Measurements from ENCODE around the gene BIN1.

The BIN1 gene

DNA sequence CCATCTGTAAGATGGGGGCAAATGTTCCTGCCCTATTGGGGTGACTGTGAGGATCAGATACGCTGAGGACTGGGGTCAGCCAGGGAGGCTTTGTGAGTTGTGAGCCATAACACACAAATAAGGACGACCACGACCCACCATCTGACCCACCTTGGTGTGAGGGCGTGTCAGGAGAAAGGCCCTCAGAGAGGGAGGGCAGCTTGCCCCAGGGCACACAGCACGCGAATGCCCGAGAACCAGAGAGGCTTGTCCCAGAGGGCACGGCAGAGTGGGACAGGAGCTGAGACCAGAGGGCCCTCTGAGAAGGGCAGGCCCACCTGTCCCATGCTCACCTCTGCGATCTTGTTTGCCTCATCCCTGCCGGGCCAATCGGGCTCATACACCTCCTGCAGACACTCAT is 36.7 kb downstream of the BIN1 start:
- Histone ChIP-seq H4K20me1 (peaks cover 0 to 100% (median 95%) of the 10 kb centered on the region in 11 experiments; a peak in 18 of 22 replicates), H3K4me1 (peaks cover 82 to 100% (median 100%) of the 10 kb centered on the region in 10 experiments), H3K27ac (peak overlapping the region in 1 of 11 experiments; percentile 74; a peak in 4 of 22 replicates), H3K36me3 (peaks cover 0 to 78% (median 57%) of the 10 kb centered on the region in 11 experiments; a peak in 19 of 22 replicates), H3K4me2 (peak overlapping the region; percentile 14 to 98 (median 87); a peak in 19 of 22 replicates), H3K9ac (peak overlapping the region in 1 of 11 experiments; percentile 24; a peak in 1 of 22 replicates), H3K9me3 (replicated peaks in 1 of 11) (no peaks in the 10 kb centered on the region), H3K27me3 (no peaks in the 10 kb centered on the region), H3K4me3 (no peak overlapping the region)
- TF ChIP-seq Cebpa-rat (IDR thresholded peaks at IDR 0.05), result no peak

- H4K20me1 ChIP-seq, result peaks cover 0 to 100% (median 91%) of the 10 kb centered on the region in 11 experiments; a peak in 18 of 22 replicates
- H3K27me3 ChIP-seq, result no peaks in the 10 kb centered on the region
- H3K4me2 ChIP-seq, result peak overlapping the region; percentile 57 to 98 (median 90)
- H3K36me3 ChIP-seq, result peaks cover 0 to 78% (median 56%) of the 10 kb centered on the region in 11 experiments; a peak in 19 of 22 replicates
- H3K9me3 ChIP-seq (replicated peaks in 1 of 11), result no peaks in the 10 kb centered on the region
- H3K27ac ChIP-seq, result peak overlapping the region in 4 of 11 experiments; percentile 22 to 74 (median 34); a peak in 5 of 22 replicates
- peak overlapping the region in 5 of 11 experiments; percentile 15 to 60 (median 34); a peak in 5 of 22 replicates for H3K9ac ChIP-seq
- TF ChIP-seq Cebpa-rat (IDR thresholded peaks at IDR 0.05), result no peak
- peaks cover 89 to 100% (median 100%) of the 10 kb centered on the region in 10 experiments for H3K4me1 ChIP-seq
- H3K4me3 ChIP-seq, result no peak overlapping the region
These were observed 37.4 kb downstream of the BIN1 start for GRCh38 chr2:127069536-127069935.

- no peak for TF ChIP-seq Cebpa-rat (IDR thresholded peaks at IDR 0.05)
- Histone ChIP-seq H3K4me1 (peaks cover 94 to 100% (median 100%) of the 10 kb centered on the region in 10 experiments), H3K36me3 (peaks cover 0 to 76% (median 54%) of the 10 kb centered on the region in 11 experiments; a peak in 19 of 22 replicates), H3K9me3 (replicated peaks in 1 of 11) (no peaks in the 10 kb centered on the region), H3K27me3 (no peaks in the 10 kb centered on the region), H3K9ac (peak overlapping the region in 8 of 11 experiments; percentile 1 to 60 (median 30); a peak in 9 of 22 replicates), H3K4me2 (peak overlapping the region; percentile 57 to 98 (median 90)), H3K27ac (peak overlapping the region in 9 of 11 experiments; percentile 6 to 74 (median 27); a peak in 10 of 22 replicates), H3K4me3 (no peak overlapping the region), H4K20me1 (peaks cover 0 to 100% (median 87%) of the 10 kb centered on the region in 11 experiments; a peak in 18 of 22 replicates)
These were observed 38.0 kb downstream of the BIN1 start for GRCh38 chr2:127069003-127069402.

- H3K36me3 ChIP-seq, result peaks cover 0 to 76% (median 61%) of the 10 kb centered on the region in 11 experiments; a peak in 19 of 22 replicates
- H3K27me3 ChIP-seq, result no peaks in the 10 kb centered on the region
- peak overlapping the region in 6 of 11 experiments; percentile 1 to 60 (median 26); a peak in 7 of 22 replicates for H3K9ac ChIP-seq
- H3K9me3 ChIP-seq (replicated peaks in 1 of 11), result no peaks in the 10 kb centered on the region
- no peak for TF ChIP-seq Cebpa-rat (IDR thresholded peaks at IDR 0.05)
- H4K20me1 ChIP-seq, result peaks cover 0 to 100% (median 81%) of the 10 kb centered on the region in 11 experiments; a peak in 18 of 22 replicates
- no peak overlapping the region for H3K4me3 ChIP-seq
- H3K4me1 ChIP-seq, result peaks cover 94 to 100% (median 100%) of the 10 kb centered on the region in 10 experiments
- peak overlapping the region in 9 of 11 experiments; percentile 6 to 80 (median 27); a peak in 12 of 22 replicates for H3K27ac ChIP-seq
- H3K4me2 ChIP-seq, result peak overlapping the region; percentile 57 to 98 (median 90); a peak in 21 of 22 replicates
These were observed 38.6 kb downstream of the BIN1 start for GRCh38 chr2:127068351-127068741.

DNA sequence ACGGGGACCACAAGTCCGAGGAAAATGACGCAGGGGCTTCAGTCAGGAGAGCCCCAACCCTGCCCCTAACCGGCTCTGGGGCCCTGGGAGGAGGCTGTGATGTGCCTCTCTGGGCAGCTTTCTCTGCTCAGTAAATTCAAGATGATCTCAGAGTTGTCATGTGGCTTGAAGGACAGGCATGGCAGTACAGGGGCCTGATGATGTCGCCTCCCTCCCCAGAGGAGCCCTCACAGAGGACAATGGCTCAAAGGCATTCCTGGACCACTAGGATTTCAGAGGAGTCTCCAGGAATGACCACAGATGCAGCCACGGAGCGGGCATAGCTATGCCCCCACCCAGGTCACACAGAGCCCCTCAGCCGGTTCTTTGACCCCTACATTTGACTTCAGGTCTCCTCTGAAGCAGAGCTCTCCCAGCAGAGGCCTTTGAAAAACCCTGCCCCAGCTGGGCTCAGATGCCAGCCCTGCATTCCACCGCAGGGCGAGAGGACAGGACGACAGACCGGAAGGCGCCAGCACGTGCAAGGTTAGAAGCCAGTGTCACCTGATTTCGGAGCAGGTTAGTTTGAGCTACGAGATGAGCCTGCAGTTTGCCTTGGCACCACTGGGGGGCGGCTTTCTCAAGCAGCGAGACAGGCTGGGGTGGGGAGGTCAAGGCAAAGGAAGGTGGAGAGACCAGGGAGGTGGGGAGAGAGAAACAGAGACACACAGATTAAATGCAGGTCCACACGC is 39.2 kb downstream of the BIN1 start:
- Histone ChIP-seq H3K9me3 (replicated peaks in 1 of 11) (no peaks in the 10 kb centered on the region), H4K20me1 (peaks cover 0 to 97% (median 75%) of the 10 kb centered on the region in 11 experiments; a peak in 17 of 22 replicates), H3K36me3 (peaks cover 0 to 81% (median 66%) of the 10 kb centered on the region in 11 experiments; a peak in 19 of 22 replicates), H3K27ac (peak overlapping the region in 9 of 11 experiments; percentile 4 to 91 (median 80); a peak in 13 of 22 replicates), H3K4me3 (no peak overlapping the region), H3K4me1 (peaks cover 92 to 100% (median 100%) of the 10 kb centered on the region in 10 experiments), H3K4me2 (peak overlapping the region; percentile 80 to 98 (median 96); a peak in 20 of 22 replicates), H3K9ac (peak overlapping the region in 7 of 11 experiments; percentile 3 to 81 (median 23); a peak in 6 of 22 replicates), H3K27me3 (no peaks in the 10 kb centered on the region)
- no peak for TF ChIP-seq Cebpa-rat (IDR thresholded peaks at IDR 0.05)

GRCh38 chr2:127066942-127067341 is 40.0 kb downstream of the BIN1 start:
- peak overlapping the region in 6 of 11 experiments; percentile 32 to 82 (median 58); a peak in 8 of 22 replicates for H3K9ac ChIP-seq
- H4K20me1 ChIP-seq, result peaks cover 0 to 94% (median 67%) of the 10 kb centered on the region in 11 experiments; a peak in 16 of 22 replicates
- H3K4me2 ChIP-seq, result peak overlapping the region; percentile 80 to 98 (median 96); a peak in 21 of 22 replicates
- no peak overlapping the region for H3K4me3 ChIP-seq
- peaks cover 0 to 82% (median 71%) of the 10 kb centered on the region in 11 experiments; a peak in 19 of 22 replicates for H3K36me3 ChIP-seq
- no peaks in the 10 kb centered on the region for H3K9me3 ChIP-seq (replicated peaks in 1 of 11)
- peak overlapping the region in 9 of 11 experiments; percentile 4 to 91 (median 80); a peak in 14 of 22 replicates for H3K27ac ChIP-seq
- no peaks in the 10 kb centered on the region for H3K27me3 ChIP-seq
- no peak for TF ChIP-seq Cebpa-rat (IDR thresholded peaks at IDR 0.05)
- peaks cover 91 to 100% (median 100%) of the 10 kb centered on the region in 10 experiments for H3K4me1 ChIP-seq

- no peaks in the 10 kb centered on the region for H3K9me3 ChIP-seq (replicated peaks in 1 of 11)
- H3K27me3 ChIP-seq, result no peaks in the 10 kb centered on the region
- H3K9ac ChIP-seq, result peak overlapping the region; percentile 51 to 82 (median 73); a peak in 17 of 22 replicates
- 0 out of 20 replicates have a peak overlapping the region, but pooled peaks of 3 of the 10 experiments have one; percentile 6 to 41 (median 18) for H3K4me3 ChIP-seq
- peaks cover 0 to 92% (median 64%) of the 10 kb centered on the region in 11 experiments; a peak in 16 of 22 replicates for H4K20me1 ChIP-seq
- peak overlapping the region in 10 of 11 experiments; percentile 74 to 91 (median 80); a peak in 19 of 22 replicates for H3K27ac ChIP-seq
- no peak for TF ChIP-seq Cebpa-rat (IDR thresholded peaks at IDR 0.05)
- peak overlapping the region; percentile 80 to 98 (median 96) for H3K4me2 ChIP-seq
- peaks cover 91 to 100% (median 99%) of the 10 kb centered on the region in 10 experiments for H3K4me1 ChIP-seq
- H3K36me3 ChIP-seq, result peaks cover 0 to 76% (median 66%) of the 10 kb centered on the region in 11 experiments; a peak in 19 of 22 replicates
These were observed 41.0 kb downstream of the BIN1 start for GRCh38 chr2:127065940-127066318.

GRCh38 chr2:127065299-127065939 is 41.5 kb downstream of the BIN1 start:
- peak overlapping the region; percentile 80 to 98 (median 96) for H3K4me2 ChIP-seq
- H3K9ac ChIP-seq, result peak overlapping the region; percentile 51 to 82 (median 73); a peak in 20 of 22 replicates
- no peak for TF ChIP-seq Cebpa-rat (IDR thresholded peaks at IDR 0.05)
- H3K36me3 ChIP-seq, result peaks cover 0 to 76% (median 64%) of the 10 kb centered on the region in 11 experiments; a peak in 19 of 22 replicates
- peaks cover 0 to 91% (median 64%) of the 10 kb centered on the region in 11 experiments; a peak in 16 of 22 replicates for H4K20me1 ChIP-seq
- H3K4me3 ChIP-seq, result peak overlapping the region in 5 of 10 experiments; percentile 4 to 41 (median 6); a peak in 3 of 20 replicates
- H3K27ac ChIP-seq, result peak overlapping the region; percentile 55 to 91 (median 80); a peak in 21 of 22 replicates
- no peaks in the 10 kb centered on the region for H3K27me3 ChIP-seq
- peaks cover 86 to 100% (median 99%) of the 10 kb centered on the region in 10 experiments for H3K4me1 ChIP-seq
- no peaks in the 10 kb centered on the region for H3K9me3 ChIP-seq (replicated peaks in 1 of 11)

All from BLaER1 treated with 17β-estradiol and CSF1 and Interleukin-3, amounts not matched to agents 10 nM and 100 nM (cell line).